GM19397 (cell line): ENCODE data around the gene CHD3.

Source experiments
- ATAC-seq: cut with Tn5 transposase; IDR thresholded peaks from one replicate; pipeline ENCODE4 v1.9.1; 2021; ENCODE audit warnings: mild to moderate bottlenecking, moderate library complexity; ENCODE audit not compliant: unreplicated experiment

The CHD3 gene

DNA sequence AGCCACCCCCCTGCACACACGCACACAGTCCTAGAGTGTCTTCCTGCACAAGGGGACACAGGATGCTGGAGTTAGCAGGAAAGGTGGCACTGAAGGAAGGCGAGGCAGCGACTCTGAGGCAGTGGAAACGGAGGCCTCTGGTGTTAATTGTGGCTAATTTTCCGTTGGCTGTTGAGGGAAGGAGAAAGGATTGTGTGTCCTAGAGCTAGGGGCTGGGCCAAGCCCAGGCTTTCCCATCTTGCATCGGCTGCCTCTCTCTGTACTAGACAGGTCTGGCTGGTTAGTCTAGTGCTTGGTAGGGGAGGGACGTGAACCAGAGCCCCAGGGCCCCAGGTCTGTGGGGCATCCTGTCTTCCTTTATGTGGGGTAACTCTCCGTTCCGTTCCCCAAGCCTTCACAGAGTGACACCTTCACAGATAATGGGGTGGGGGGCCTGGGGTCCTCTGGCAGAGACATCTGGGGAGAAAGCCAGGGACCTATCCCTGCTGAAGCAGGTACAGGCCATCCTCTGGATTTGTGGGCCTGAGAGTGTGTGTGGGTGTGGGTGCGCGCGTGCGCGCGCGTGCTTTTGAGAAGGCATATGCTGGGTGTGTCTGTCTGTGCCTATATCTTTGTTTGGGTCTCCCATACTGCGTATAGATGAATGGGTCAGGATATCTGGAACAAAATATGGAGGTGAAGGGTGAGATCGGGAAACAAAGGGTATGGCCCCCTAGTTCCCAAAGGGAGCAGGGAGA is at the start of gene CHD3:
CHD3 (plus strand) TSS at position 606 of the 737 bp plus-strand sequence. CDS start 212 bp downstream, outside the sequence.
- no peak for ATAC-seq

DNA sequence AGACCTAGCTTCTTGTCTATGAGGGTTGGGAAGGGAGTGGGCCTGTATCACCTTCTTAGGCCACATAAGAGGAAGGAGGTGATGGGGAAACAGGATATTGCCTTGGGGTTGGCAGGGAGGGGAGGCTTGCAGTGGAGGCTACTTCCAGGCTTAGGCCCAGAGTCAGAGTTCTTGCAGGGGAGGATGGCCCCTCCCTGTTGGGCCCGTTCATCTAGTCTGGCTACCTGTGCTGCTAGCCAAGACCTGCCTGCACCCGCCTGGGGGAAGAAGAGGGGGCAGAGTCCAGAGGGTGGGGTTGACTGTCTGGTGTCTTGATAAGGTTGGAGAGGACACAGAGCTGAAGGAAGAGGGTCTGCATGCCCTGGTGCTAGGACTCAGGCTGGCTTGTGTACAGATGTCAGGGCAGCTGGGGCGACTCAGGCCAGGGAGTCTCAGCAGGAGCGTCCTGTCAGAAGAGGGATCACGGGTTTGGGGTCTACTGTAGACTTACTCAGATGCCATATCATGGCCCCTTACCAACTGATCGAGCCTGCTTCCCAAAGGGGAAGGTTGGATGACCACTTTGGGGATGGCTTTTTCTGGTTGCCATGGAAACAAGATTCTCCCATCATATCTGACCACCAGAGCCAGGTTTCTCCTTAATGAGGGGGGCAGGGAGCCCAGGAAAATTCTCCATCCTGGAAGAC is 49.3 kb upstream of the CHD3 start:
- ATAC-seq = no peak

DNA sequence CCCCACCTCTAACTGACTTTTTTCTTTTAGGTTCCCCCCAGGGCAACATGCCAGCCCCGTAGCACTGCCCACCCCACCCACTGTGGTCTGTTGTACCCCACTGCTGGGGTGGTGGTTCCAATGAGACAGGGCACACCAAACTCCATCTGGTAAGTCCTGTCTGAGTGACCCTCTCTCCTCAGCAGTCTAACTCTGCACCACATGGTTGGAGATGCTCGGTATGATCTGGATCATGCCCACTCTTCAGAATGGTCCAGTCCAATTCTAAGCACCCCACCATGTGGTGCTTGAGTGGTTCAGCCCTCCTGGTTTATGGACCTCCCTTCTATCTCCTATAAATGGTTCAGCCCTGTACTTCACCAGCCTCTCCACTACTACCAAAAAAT is 48.7 kb upstream of the CHD3 start:
- ATAC-seq = no peak

DNA sequence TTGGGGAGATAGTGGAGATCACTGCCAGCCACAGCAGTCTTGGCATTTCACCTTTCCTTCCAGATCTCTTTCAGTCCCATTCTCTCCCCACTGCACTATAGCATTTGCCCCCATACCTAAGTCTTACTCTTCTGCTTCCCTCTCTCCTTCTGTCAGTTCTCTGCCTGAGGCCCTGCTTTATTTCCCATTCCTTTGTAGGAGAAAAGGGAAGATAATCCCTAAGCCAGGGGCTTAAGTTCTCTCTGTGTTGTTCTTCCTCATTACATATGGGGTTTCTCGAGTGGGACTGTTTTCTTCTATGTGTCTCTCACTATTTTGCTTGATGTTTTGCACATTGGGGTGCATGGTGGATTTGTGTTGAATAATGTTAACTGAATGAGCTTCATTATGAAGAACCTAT is 48.1 kb upstream of the CHD3 start:
- no peak for ATAC-seq

DNA sequence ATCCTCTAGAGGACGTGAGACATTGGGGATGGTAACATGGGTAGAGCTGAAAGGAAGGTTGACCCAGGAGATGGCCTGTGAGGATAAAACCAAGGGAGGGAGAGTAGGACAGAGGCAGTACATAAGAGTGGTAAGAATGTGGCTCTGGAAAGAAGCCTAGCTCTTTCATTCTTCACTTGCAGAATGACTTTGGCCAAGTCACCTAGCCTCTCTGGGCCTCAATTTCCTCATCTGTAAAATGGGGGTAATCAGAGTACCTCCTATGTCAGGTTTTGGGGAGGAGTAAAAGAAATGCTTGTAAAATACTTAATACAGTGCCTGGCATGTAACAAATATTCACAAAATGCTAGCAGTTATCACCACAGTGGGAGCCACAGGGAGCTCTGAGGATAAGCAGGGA is 47.7 kb upstream of the CHD3 start:
- ATAC-seq = no peak

DNA sequence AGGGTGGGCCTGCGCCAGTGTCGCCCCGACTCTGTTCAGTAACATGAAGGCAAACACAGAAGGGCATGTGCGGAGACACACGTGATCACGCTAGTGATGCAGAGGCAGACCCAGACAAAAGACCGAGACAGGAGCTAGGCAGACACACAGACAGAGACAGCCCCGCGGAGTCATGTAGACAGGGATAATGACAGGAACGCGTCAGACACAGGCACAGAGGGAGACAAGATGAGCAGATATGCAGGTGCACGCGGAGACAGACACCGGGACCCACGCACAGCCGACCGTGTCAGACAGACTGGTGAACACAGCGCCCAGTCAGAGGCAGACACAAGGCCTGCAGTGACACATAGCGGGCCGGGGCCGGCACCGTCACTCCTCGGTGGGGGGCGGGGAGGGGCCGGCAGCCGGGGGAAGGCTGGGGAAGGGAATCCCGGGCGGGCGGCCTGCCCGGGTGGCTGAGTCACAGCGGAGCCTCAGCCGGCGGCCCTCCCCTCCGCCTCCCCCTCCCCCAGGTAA is 47.1 kb upstream of the CHD3 start:
- ATAC-seq = peak; percentile 1

DNA sequence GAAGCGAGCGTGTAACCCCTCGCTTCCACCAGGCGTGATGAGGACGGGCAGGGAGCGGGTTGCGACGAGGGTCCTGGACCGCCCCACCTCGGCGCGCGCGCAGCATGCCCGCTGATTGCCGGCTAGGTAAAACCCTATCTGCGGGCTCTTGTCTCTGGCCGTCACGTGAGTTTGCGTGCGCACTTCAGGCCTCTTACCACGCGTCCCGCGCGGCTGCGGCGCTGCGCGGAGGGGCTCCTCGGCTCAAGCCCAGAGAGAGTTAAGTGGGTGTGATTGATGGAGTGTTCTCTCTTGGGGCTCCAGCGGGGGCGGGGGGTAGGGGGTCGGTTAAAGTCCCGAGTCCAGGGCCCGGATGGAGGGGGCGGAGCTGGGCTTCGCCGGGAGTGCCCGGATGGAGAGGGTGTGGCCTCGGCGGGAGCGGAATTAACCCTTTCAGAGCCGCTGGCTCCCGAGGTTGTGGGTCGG is 46.6 kb upstream of the CHD3 start:
- ATAC-seq = peak; percentile 25

DNA sequence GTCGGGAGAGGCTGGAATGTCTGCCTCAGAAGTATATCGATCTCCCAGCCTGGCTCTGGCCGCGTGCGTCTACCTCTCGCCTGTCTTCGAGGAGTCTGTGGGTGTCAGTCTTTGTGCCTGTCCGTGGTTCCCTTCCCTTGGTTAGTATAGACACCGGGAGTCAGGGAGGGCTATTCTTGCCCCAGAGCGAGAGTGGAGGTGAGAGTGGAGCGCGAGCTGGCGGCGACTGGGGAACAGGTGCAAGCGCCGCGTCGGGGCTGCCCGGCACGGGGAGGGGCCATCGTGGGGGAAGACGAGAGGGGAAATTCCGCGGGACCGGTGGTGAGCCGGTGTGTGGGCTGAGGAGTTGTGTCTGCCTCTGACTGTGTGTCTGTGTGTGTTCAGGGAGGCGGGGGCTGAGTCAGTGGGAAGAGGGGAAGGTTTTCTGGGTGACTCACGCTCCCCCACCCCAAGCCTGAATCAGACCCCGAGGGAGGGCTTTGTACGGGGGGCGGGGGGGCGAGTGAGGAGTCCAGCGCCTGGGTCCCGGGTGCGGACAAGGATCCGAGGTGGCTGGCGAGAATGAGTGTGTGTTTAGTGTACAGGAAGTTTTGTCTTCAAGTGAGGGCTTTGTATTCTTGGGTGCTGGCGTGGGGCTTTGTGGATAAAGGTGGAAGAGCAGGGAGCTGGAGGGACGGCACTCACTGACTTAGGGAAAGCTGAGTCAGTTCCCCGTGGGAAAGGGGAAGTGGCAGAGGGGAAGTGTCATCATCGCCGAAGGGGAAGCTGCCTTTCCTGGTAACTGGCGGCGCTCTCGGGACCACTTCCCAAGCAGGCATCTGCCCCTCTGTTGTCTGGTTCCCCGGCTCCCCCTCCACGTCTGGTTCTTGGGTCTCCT is 46.0 kb upstream of the CHD3 start:
- ATAC-seq = peak; percentile 27

DNA sequence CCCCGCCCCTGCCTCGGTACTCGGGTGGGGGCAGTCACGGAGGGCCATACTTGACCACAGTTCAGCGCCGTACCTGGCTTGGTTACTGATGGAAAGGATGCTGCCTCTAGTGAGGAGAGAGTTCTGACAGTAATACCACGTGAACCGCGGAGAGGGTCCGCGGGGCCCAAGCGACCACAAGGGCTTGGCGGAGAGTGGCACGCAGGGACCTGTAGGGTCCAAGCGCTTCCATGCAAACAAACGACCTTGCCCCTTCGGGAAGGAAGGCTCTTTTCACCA is 45.4 kb upstream of the CHD3 start:
- no peak for ATAC-seq

DNA sequence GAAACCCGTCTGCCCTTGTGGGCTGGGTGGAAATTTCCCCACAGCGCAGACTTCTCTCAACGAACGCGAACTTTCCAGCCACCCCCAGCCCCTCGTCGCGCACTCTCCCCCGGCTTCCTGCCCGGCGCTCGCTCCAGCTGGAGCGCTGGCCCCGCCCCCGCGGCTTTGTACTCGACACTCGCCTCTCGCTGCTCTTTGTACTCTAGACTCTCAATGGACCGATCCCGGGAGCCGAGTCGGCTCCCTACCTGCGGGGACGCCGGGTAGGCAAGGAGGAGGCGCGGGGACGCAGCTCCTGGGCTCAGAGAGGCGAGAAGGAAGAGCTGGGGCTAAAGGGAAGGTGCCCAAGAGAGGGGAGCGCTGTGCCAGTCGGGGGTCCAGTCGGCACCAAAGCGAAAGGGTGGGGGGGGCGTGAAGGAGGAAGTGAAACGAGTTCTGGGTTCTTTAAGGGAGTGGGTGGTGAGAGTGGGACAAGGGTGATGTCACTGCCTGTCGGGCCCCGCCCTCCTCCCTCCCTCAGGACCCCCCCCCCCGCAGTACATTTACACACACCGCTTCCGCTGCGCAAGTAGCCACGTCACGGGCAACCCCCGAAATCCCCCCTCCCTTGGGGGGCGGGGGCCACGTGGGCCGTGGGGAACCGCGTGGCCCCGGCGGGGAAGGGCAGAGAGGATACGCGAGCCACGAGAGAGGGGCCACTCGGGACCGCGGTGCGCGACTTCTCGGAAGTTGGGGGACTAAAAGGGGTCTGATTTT is 44.9 kb upstream of the CHD3 start:
- peak; percentile 35 for ATAC-seq

DNA sequence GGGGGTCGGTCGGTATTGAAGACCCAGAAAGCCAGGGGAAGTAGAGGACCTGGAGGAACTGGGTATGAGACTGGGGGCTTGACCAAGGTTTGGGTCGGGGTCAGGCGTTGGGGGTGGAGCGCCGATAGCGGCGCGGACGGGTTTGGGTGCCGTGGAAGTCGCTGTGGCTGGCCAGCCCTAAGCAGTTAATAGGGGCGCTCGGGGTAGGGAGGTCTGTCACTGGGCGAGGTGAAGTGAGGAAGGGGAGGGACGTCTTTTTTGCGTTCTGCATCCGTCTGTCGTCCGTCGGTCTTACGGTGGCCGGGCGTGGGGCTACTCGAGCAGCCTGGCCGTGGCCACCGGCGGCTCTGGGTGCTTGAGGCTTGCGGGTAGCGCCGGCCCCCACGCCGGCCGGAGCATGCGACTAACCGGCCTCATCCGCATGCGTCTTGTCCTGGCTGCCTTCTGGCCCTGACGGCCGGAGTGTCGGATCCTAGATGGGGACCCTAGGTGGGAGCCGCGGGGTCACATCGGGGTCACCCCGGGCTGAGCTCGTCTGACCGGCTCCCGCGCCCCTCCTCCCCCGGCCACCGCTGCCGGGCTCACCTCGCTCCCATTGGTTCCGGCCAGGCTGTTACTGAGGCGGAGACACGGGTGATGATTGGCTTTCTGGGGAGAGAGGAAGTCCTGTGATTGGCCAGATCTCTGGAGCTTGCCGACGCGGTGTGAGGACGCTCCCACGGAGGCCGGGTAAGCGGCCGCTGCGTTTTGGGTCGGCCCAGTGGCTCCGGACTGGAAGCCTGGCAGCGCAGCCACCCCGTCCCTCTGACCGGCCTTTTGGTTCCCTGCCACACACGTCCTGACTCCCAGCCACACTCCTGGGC is 44.1 kb upstream of the CHD3 start:
- ATAC-seq = peak; percentile 41

DNA sequence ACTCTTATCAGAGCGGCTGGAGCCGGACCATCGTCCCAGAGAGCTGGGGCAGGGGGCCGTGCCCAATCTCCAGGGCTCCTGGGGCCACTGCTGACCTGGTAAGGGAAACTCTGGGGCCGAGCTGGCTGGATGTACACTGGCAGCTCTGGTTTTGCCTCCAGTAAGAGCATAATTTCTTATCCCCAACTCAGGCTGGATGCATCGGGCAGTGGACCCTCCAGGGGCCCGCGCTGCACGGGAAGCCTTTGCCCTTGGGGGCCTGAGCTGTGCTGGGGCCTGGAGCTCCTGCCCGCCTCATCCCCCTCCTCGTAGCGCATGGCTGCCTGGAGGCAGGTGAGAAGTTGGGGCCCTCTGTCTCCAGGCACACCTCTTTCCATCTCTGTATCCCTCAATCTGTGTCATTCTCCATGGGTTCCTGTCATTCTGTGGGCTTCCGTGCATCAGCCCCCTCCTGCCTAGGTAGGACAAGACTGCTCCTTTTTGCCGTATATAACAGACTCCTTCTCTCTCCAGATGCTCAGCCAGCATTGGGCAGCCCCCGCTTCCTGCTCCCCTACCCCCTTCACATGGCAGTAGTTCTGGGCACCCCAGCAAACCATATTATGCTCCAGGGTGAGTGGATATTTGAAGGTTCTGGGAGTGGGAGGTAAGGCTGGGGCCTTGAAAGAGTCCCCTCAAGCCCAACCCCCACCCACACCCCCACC is 43.1 kb upstream of the CHD3 start:
- no peak for ATAC-seq

DNA sequence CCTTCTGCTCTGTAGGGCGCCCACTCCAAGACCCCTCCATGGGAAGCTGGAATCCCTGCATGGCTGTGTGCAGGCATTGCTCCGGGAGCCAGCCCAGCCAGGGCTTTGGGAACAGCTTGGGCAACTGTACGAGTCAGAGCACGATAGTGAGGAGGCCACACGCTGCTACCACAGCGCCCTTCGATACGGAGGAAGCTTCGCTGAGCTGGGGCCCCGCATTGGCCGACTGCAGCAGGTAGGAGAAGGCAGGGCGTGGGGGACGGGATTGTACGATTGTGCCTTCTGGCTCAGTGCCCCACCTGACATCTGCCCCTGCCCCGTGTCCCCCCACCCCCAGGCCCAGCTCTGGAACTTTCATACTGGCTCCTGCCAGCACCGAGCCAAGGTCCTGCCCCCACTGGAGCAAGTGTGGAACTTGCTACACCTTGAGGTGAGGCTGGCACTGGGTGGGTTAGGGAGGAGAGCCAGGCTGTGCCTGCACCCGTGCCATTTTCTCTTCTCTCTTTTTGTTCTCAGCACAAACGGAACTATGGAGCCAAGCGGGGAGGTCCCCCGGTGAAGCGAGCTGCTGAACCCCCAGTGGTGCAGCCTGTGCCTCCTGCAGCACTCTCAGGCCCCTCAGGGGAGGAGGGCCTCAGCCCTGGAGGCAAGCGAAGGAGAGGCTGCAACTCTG is 42.4 kb upstream of the CHD3 start:
- no peak for ATAC-seq

DNA sequence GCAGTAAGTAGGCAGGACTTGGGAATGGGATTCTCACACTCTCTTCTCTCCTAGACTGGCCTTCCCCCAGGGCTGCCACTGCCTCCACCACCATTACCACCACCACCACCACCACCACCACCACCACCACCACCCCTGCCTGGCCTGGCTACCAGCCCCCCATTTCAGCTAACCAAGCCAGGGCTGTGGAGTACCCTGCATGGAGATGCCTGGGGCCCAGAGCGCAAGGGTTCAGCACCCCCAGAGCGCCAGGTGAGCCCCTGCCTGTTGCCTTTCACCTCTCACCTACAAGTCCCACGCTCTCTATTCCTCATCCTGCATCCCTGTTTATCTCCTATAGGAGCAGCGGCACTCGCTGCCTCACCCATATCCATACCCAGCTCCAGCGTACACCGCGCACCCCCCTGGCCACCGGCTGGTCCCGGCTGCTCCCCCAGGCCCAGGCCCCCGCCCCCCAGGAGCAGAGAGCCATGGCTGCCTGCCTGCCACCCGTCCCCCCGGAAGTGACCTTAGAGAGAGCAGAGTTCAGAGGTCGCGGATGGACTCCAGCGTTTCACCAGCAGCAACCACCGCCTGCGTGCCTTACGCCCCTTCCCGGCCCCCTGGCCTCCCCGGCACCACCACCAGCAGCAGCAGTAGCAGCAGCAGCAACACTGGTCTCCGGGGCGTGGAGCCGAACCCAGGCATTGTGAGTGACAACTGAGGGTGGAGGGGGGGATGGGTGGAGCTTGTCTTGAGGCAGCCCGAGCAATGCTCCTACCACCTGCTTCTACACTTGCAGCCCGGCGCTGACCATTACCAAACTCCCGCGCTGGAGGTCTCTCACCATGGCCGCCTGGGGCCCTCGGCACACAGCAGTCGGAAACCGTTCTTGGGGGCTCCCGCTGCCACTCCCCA is 41.6 kb upstream of the CHD3 start:
- ATAC-seq = no peak

DNA sequence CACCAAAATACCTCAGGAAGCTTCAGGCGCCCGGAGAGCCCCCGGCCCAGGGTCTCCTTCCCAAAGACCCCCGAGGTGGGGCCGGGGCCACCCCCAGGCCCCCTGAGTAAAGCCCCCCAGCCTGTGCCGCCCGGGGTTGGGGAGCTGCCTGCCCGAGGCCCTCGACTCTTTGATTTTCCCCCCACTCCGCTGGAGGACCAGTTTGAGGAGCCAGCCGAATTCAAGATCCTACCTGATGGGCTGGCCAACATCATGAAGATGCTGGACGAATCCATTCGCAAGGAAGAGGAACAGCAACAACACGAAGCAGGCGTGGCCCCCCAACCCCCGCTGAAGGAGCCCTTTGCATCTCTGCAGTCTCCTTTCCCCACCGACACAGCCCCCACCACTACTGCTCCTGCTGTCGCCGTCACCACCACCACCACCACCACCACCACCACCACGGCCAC is 40.4 kb upstream of the CHD3 start:
- no peak for ATAC-seq

DNA sequence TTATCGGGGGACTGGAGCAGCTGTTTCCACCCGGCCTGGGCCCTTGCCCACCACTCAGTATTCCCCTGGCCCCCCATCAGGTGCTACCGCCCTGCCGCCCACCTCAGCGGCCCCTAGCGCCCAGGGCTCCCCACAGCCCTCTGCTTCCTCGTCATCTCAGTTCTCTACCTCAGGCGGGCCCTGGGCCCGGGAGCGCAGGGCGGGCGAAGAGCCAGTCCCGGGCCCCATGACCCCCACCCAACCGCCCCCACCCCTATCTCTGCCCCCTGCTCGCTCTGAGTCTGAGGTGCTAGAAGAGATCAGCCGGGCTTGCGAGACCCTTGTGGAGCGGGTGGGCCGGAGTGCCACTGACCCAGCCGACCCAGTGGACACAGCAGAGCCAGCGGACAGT is 39.9 kb upstream of the CHD3 start:
- no peak for ATAC-seq

DNA sequence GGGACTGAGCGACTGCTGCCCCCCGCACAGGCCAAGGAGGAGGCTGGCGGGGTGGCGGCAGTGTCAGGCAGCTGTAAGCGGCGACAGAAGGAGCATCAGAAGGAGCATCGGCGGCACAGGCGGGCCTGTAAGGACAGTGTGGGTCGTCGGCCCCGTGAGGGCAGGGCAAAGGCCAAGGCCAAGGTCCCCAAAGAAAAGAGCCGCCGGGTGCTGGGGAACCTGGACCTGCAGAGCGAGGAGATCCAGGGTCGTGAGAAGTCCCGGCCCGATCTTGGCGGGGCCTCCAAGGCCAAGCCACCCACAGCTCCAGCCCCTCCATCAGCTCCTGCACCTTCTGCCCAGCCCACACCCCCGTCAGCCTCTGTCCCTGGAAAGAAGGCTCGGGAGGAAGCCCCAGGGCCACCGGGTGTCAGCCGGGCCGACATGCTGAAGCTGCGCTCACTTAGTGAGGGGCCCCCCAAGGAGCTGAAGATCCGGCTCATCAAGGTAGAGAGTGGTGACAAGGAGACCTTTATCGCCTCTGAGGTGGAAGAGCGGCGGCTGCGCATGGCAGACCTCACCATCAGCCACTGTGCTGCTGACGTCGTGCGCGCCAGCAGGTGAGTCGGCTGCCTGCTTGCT is 39.3 kb upstream of the CHD3 start:
- ATAC-seq = no peak
